GM19438 (cell line): ENCODE results near the gene DENND4B.
A peak's percentile ranks its signal among the peaks of the same experiment; 100 is the strongest.

ENCODE experiments used
- ATAC-seq: cut with Tn5 transposase; IDR thresholded peaks from one replicate; pipeline ENCODE4 v1.9.1; 2021; ENCODE audit warnings: low read depth; ENCODE audit not compliant: unreplicated experiment

The DENND4B gene

GRCh38 chr1:153951183-153951582 lies 4.7 kb upstream of the DENND4B start:
- no peak for ATAC-seq

- ATAC-seq: peak; percentile 73
Observed at GRCh38 chr1:153945795-153946621, 510 bp downstream of the DENND4B start.

- ATAC-seq: no peak
Observed at GRCh38 chr1:153945131-153945794, 1.3 kb downstream of the DENND4B start.

- no peak for ATAC-seq
Observed at GRCh38 chr1:153944827-153945117, 1.7 kb downstream of the DENND4B start.

DNA sequence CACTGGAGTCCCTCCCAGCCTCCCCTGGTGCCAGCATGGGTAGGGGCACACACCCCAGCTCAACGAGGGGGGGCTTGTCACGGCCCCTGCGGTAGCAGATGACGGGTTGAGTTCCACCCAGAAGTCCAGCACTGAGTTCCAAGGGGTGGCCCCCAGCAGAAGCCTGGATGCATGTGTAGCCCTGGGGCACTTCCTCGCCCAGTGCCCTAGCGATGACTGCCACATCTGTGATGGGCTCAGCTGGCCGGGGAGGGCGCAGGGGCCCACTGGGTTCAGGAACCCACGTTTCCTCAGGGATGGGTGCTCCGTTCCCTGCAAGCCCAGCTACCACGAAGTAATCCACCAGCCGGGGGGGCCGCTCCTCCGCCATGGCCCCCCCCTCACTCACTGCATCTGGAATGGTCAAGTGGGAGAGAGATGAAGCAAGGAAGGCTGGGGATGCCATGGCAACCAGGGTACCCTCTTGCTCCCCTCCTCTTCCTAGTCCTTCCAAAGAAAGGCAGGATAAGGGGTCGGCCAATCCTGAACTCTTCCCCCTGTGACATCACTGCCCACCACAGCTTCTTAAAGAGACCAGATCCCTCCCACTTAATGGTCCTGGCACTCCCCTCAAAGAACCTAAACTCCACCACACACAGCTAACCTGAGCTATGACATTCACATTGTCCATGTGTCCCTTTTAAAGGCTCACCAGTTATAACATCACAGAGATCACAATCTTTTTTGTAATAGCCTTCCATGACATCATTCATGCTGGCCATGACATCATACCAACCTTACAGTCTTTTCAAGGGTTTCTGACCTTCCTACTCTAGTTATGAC lies 2.3 kb downstream of the DENND4B start:
- ATAC-seq: no peak

- no peak for ATAC-seq
Observed at GRCh38 chr1:153942766-153943549, 3.6 kb downstream of the DENND4B start.

GRCh38 chr1:153941826-153942725 lies 4.4 kb downstream of the DENND4B start:
- no peak for ATAC-seq

- ATAC-seq: no peak
Observed at GRCh38 chr1:153940756-153941155, 5.8 kb downstream of the DENND4B start.

DNA sequence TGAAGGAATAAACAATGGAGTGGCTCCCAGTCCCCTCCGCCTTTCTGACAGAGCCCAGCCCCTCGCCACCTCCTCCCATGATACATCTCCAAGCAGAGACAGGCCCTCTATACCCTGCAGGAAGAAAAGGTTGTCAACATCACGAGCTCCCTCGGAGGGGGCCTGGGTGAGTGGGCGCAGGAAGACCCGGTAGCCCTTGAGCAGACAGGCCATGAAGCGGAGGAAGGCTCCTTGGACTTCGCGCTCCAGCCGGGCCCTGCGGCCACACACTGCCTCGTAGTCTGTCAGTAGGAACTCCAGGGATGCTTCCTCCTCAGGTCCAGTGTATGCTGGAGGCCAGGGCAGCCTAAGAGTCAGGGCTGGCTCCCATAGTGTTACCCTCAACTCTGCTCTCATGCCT lies 7.0 kb downstream of the DENND4B start:
- ATAC-seq: no peak

GRCh38 chr1:153938996-153939395 lies 7.5 kb downstream of the DENND4B start:
- ATAC-seq: no peak

- ATAC-seq: no peak
Observed at GRCh38 chr1:153937331-153937730, 9.2 kb downstream of the DENND4B start.

GRCh38 chr1:153936011-153936802 lies 10.3 kb downstream of the DENND4B start:
- no peak for ATAC-seq

DNA sequence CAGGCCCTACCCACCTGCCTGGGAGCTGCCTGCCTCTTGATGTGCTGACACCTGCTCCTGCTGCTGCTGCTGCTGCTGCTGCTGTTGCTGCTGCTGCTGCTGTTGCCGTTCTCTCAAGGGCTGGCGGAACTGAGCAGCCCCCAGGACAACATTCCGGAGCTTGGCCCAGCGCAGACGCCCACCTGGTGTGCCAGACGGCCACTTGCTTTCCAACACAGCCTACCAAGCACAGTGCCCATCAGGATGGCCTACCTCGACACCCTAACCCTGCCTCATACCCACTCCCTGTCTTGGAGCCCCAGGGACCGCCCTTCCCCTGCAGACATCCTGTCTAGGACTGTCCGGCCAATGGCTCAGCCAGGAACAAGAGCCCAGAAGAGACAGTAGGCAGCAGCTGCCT lies 11.8 kb downstream of the DENND4B start:
- ATAC-seq: no peak

GRCh38 chr1:153933955-153934354 lies 12.6 kb downstream of the DENND4B start:
- no peak for ATAC-seq

DNA sequence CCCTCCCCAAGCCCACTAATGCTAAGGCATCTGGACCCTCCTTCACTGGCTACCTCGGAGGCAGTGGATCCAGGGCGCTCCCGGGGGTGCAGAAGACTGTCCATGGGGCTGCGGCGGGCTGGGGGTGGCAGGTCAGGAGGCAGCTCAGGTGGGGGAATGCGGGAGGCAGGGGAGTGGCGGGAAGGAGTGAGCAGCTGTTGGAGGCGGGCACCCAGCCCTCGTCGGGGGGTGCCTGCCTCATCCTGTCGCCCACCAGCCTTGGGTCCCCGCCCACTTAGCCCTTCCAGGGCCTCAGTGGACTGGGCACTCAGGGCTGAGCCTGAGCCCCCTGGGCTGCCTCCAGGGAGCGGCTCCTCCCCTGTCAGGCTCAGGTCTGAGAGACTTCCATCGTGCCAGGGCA lies 13.1 kb downstream of the DENND4B start:
- no peak for ATAC-seq

- ATAC-seq: no peak
Observed at GRCh38 chr1:153932156-153933131, 14.1 kb downstream of the DENND4B start.
